GM13976 (cell line): ENCODE results near the gene IFI16.
"Not testable (repeated sequence)": the region's sequence is repeated elsewhere in the genome, so short reads cannot be mapped to it uniquely, and the experiment has no call there.

Source experiments
- DNase-seq: peaks from one replicate; pipeline ENCODE4 v3.0.0; 2012; ENCODE audit warnings: low spot score
- in situ Hi-C: fragments of 300-500 bp; cut with MboI; formaldehyde crosslinking; loops from one replicate; pipeline ENCODE4 v1.12.0; 2022; ENCODE audit warnings: low sequenced_read_pairs, mixed read lengths, inconsistent platforms; ENCODE audit not compliant: unreplicated experiment
- TF ChIP-seq, protein P1 (sequence below): IDR thresholded peaks from 2 replicates; pipeline ENCODE4 v1.5.1; 2012; ENCODE audit warnings: borderline replicate concordance, mild to moderate bottlenecking; ENCODE audit not compliant: insufficient read depth; ENCODE audit errors: extremely low read depth, missing control alignments, control extremely low read depth

Gene IFI16

DNA sequence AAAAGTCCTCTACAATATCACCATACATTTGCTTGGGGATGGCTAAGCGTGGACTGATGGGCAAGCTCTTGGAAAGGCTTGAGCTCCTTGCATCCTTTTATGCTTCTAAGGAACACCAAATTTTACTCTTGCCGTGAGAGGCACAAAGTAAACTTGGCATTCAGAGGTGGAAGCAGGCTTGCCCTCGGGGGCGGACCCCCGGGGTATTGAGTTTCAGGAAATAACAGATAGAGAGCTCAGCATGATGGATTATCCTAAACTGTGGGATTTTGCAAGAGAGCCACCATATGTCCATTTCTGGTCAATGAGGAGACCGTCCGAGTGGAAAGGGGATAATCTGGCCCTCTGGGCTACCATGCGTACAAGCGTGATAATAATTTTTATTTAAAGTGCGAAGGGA, 14.0 kb downstream of the IFI16 start:
- DNase-seq: no peak
- in situ Hi-C loops: no loop called here
- TF ChIP-seq, protein P1, sequence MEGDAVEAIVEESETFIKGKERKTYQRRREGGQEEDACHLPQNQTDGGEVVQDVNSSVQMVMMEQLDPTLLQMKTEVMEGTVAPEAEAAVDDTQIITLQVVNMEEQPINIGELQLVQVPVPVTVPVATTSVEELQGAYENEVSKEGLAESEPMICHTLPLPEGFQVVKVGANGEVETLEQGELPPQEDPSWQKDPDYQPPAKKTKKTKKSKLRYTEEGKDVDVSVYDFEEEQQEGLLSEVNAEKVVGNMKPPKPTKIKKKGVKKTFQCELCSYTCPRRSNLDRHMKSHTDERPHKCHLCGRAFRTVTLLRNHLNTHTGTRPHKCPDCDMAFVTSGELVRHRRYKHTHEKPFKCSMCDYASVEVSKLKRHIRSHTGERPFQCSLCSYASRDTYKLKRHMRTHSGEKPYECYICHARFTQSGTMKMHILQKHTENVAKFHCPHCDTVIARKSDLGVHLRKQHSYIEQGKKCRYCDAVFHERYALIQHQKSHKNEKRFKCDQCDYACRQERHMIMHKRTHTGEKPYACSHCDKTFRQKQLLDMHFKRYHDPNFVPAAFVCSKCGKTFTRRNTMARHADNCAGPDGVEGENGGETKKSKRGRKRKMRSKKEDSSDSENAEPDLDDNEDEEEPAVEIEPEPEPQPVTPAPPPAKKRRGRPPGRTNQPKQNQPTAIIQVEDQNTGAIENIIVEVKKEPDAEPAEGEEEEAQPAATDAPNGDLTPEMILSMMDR: no peak

DNA sequence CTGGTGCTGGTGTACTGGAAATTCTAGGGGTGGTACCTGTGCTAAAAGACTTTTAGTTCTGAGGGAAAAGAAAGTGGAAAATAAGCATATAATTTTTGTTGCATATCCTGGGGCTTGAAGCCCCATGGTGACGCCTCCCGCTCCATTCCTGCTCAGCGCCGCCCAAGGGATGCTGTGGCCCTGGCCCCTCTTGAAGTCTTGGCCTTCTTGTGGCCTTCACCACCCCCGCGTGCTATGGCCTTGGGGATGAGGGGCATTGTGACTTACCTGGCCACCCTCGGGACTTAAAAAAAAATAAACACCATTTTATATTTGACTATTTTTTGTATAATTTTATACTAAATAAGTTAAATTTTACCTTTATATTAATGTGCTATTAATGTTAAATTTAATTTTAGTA, 15.3 kb downstream of the IFI16 start:
- in situ Hi-C loops: no loop called here
- no peak for DNase-seq
- TF ChIP-seq, protein P1: no peak

DNA sequence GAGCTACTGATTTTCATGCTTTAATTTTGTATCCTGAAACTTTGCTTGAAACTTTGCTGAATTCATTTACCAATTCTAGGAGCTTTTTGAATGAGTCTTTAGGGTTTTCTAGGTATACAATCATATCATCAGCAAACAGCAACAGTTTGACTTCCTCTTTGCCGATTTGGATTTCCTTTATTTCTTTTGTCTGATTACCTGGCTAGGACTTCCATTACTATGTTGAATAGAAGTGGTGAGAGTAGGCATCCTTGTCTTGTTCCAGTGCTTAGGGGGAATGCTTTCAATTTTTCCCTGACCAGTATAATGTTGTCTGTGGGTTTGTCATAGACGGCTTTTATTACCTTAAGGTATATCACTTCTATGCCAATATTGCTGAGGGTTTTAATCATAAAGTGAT, 17.1 kb downstream of the IFI16 start:
- DNase-seq, in situ Hi-C loops: not testable (repeated sequence)

DNA sequence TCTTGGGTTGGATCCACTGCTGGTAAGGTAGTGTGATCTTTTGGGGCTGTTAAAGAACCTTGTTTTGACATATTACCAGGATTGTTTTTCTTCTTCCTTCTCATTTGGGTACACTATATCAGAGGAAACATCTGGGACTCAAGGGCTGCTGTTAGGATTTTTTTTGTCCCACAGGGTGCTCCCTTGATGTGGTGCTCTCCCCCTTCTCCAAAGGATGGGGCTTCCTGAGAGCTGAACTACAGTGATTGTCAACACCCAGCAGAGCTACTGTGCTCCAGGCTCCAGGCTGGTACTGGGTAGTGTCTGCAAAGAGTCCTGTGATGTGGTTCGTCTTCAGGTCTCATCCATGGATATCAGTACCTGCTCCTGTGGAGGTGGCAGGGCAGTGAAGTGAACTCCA, 20.6 kb downstream of the IFI16 start:
- in situ Hi-C loops: no loop called here
- no peak for DNase-seq
- TF ChIP-seq, protein P1: no peak

DNA sequence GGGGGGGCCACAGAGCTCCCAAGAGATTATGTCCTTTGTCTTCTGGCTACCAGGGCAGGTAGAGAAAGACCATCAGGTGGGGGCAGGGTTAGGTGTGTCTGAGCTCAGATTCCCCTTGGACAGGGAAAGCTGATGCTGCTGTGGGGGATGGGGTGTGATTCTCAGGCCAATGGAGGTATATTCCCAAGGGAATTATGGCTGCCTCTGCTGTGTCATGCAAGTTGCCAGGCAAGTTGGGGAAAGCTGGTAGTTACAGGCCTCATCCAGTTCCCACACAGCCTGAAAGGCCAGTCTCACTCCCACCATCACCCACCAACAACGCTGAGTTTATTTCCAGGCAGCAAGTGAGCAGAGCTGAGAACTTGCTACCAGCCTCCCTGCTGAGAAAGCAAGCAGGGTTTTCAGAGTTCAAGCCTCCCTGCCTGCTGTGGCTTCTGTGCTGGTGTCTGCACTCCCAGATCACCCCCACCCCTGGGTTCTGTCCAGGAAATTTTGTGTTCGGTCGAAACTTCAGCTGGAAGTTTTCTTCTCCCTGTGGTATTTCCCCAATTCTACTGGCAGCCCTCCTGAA, 21.3 kb downstream of the IFI16 start:
- in situ Hi-C loops: no loop called here
- DNase-seq: no peak

DNA sequence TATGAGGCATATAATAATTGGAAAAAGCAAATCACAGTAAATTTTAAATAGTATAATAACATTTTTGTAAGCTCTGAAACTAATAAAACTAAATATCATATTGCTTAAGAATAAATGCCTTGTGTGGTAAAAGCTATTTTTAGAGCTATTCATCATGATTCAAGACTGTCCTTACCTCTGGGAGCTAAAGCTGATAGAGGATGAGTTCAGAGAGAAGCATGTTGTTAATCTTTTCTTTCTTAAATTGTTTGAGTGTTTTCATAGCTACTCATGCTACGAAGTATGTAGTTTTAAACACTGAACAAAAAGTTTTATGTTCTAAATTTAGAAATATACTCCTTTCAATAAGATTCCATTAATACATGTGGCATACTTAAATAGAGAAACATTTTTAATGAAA, 30.5 kb downstream of the IFI16 start:
- no peak for DNase-seq
- TF ChIP-seq, protein P1: no peak
- in situ Hi-C loops: no loop called here

More for the DNA sequence above, 21.3 kb downstream of the IFI16 start:
- TF ChIP-seq, protein P1: no peak

DNA sequence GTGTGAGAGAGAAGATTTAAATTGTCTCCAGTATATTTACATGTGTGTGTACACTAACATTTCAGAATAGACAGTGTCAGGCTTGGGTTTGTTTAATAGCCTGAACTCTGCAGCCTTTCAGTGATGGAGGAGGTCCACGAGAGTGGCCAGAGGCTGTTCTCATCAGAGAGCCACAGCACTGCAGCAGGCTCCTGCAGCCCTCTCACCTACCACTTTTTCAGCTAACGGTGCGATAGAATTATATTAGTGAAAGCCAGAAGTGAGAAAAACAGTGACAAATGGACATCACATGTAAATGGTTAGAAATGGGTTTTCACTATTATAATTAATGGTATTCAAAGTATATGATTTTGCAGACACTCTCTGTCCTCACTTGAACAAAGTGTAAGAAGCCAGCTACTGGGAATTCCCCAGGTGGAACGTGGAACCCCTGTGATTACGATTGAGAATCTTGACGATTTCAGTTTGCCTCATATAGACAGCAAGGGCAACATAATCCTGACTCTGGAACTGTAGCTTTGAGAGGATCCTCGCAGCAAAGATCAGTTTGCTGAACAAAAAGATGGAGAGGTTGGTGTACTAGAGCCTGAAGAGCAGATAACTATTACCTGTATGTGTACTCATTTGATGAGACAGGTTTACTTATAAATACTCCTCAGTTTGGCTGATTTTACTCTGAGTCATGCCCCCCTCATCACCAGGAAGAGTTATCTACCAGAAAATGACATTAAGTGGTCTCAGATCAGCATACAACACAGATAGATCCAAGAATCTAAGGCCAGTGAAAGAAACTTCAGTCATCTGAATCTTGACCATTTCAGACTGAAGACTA, 31.4 kb downstream of the IFI16 start:
- DNase-seq: no peak
- in situ Hi-C loops: no loop called here
- TF ChIP-seq, protein P1: no peak

DNA sequence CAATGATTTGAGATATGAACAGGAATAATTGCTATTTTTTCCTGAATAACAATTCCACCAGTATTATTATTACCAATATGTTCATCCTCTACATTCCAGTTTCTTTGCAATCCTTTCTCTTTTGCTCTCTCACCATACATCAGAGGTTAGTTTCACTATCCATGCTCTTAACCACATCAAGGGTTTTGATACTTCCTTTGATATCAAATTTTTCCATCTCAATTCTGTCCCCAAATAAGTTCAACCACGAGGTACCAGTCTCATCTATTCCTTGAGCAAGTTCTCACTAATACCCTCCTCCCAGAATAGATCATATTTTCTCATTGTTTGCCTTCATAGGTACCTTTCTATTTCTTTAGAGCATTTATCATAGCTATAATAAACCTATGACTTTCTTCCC, 36.8 kb downstream of the IFI16 start:
- DNase-seq, in situ Hi-C loops: not testable (repeated sequence)
